ENCODE data around the gene AGPS.
"Not testable (repeated sequence)": the region's sequence is repeated elsewhere in the genome, so short reads cannot be mapped to it uniquely, and the experiment has no call there.

- not testable (repeated sequence) for TF ChIP-seq CTCF (IDR thresholded peaks at IDR 0.05); EZH2 (IDR thresholded peaks at IDR 0.05; ENCODE audit: borderline replicate concordance, insufficient read depth, low read depth, low read length, poor library complexity, severe bottlenecking)
Measured at GRCh38 chr2:177365764-177366163, 26.8 kb upstream of the AGPS start.

All from B cell (primary cell).